NK-92 treated with Interleukin-12 subunit alpha and Interleukin-12 subunit beta, amount 100 ng/mL, for 24 hours (cell line): ENCODE data around the gene RNF123.
"Not testable (repeated sequence)": the region's sequence is repeated elsewhere in the genome, so short reads cannot be mapped to it uniquely, and the experiment has no call there.

Experiments
- DNase-seq: peaks from one replicate; lab custom pipeline; 2025; lab: John Stamatoyannopoulos, UW

RNF123 gene

DNA sequence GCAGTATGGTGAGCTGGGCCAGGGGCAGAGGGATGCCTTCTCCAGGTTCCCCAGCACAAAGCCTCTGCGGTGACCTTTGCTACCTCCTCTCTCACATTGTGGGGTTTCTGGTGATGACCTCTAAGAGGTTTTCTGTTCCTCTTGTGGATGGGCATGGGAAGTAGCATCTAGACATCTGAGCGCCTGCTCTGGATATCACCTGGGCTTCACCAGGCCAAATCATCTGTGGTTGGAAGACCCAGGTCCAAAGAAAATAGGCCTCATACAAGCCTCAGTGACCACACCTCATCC, 8.2 kb upstream of the RNF123 start:
- DNase-seq = no peak

DNA sequence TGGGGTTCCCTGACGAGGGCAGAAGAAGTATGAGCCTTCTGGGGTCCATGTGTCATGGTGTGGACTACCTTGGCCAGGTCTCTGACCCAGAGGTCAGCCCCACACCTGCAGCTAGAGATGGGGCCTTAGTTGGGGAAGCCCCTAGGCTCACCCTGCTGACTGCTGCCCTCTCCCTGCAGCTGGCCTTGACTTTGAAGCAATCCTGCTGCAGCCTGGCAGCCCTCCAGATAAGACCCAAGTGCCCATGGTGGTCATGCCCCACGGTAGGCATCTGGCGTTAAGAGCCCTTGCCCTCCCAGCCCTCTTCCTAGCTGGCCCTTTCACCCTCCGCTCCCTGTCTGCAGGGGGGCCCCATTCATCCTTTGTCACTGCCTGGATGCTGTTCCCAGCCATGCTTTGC, 7.8 kb upstream of the RNF123 start:
- DNase-seq = no peak

DNA sequence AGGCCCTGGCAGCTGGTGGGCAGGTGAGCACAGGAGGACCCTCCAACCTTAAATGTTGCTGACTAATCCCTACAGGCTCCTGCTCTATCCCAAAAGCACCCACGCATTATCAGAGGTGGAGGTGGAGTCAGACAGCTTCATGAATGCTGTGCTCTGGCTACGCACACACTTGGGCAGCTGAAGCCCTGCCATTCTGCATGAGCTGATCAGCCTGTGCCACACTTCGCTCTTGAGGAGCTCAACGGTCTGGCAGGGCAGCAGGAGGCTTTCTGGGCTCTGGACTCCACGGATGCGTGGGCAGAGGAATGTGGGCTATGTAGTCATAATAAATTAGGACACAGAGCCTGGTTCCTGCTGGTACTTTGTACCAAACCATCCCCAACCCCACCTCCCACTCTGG, 6.2 kb upstream of the RNF123 start:
- DNase-seq = no peak

DNA sequence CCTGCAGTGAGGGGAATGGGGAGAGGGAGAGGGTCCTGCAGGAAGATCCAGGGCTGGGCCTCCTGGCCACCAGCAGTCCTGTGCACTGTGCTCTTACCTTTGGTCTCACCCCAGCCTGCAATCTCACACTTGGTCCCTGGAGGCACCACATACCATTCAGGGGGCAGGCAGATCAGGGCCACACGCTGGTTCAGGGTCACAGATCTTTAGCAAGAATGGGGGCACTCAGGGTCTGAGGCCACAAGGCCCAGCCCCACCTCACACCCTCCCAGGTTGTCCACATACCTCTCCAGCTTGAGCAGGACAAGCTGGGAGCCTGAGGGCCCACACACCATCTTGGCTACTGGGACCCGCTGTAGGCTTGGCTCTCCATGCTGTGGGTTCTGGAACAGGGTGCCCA, 4.9 kb upstream of the RNF123 start:
- DNase-seq = not testable (repeated sequence)

DNA sequence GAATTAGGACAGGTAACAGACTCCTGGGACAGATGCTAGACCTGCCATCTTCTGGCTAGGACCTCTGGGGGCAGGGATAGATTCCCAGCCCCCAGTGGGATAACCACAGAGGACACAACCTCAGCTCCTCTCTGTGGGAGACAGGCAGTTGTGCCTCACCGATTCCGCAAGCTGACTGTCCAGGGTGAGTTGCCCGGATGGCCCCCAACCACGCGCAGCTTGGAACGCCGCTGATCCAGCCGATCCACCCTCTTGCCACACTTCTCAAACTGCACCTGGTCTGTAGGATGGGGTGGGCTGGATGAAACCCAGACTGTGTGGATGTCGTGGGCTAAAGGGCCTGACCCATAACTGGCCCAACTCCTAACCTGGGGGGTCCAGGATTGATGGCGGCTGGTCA, 4.3 kb upstream of the RNF123 start:
- DNase-seq = not testable (repeated sequence)

DNA sequence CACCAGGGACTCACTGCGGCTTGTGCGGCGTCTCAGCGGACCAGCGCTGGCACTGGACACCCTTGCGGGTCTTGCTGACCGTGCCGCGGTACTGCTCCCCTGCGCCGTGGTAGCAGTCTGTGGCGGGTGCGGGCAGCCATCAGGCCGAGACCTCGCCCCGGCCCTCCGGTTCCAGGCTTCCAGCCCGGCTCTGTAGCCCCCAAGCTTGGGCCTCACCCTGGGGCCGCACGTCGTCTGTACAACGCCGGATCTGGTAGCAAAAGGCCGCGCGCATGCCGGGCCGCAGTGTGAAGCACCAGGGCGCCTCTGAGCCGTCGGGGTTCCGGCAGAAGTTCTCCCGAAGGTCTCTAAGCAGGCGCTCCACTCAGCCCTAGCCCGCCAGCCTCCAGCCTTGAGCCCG, 3.5 kb upstream of the RNF123 start:
- DNase-seq = not testable (repeated sequence)

DNA sequence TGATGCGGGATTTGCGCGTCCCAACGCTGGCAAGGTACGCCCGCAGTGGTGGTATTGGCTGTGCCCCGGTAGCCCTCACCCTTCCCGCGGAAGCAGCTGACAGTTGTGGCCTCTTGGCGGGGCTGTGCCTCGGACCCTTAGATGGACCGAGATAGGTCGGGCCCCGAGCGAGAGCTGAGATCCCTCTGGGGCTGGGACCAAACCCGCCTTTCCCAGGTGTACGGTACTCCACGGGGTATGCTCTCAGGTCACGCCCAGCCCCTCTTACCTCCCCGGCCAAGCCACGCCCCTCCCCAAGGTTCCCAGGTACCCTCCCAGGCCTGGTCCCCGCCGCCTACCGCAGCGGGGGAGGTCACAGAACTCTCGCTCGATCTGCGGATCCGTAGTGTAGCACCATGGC, 3.0 kb upstream of the RNF123 start:
- not testable (repeated sequence) for DNase-seq

DNA sequence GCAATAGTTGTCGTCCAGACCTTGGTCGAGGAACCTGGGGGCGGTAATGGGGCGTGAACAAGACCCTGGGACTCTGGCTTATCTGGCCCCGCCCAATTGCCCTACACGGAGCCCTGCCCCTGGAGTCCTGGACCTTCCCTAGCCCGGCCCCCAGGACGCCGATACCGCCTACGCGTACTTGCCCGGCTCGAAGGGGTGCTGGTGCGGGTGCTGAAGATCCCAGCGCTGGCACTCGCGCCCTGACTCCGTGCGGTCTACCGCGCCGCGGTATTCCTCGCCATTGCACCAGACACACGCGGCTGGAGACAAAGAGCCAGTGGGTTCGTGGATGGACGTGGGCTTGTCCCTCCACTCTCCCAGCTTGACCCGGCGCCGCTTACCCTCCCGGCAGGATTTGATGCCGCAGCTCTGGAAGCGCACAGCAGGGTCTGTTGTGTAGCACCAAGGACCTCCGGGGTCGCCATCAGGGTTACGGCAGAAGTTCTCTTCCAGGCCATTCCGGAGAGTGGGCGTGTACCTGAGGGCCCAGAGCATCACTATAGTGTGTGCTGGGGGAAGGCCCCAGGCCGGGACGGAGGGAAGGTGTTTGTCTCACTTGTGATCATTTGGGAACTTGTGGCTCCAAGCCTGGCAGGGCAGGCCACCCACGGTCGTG, 2.5 kb upstream of the RNF123 start:
- DNase-seq = not testable (repeated sequence)

DNA sequence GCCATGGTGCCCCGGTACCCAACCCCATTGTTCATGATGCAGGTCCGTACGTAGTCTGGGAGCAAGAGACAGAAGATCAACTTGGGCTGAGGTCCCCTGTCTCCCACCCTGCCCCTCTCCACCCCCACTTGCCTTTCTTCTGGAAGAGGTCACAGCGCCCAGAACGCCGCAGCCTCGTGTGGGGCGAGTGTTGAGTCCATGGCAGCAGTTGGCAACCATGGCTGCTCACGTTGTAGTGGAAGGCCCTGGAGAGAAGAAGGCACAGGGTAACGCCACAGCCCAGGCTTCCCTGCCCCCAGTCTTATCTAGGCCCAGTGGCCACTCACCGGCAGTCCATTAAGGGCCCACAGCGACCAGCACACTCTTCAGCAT, 1.9 kb upstream of the RNF123 start:
- not testable (repeated sequence) for DNase-seq

DNA sequence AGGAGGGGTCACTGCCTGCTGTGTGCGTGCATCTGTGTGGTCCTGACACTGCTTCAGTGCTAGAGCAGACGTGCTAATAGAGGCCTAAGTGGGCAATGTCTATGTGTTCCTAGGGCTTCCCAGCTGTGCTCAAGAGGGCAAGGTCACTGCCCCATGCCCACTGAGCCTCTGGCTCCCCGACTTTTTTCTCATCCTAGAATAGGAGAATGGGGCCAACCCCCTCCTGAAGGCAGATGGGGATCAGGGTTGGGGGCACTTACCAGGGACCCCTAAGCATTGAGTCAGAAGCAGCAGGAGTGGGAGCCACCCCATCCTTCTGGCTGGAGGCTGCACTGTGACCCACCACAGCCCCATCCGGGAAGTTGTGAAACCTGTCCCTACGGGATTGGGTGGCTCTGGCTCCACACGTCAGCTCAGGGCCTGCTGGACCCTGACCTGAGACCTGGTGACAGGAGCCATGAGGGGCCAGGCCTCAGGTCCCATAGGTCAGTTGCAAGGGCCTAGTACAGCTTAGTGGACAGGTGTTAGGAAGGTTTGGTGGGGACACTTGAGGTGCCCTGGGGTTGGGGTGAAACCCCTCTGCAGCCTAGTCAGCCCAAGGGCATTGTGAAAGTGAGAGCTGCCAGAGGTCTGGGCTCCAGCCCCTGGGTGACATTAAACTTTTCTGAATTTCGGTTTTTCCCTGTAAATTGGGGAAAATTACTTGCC, 865 bp upstream of the RNF123 start:
- DNase-seq = not testable (repeated sequence)

DNA sequence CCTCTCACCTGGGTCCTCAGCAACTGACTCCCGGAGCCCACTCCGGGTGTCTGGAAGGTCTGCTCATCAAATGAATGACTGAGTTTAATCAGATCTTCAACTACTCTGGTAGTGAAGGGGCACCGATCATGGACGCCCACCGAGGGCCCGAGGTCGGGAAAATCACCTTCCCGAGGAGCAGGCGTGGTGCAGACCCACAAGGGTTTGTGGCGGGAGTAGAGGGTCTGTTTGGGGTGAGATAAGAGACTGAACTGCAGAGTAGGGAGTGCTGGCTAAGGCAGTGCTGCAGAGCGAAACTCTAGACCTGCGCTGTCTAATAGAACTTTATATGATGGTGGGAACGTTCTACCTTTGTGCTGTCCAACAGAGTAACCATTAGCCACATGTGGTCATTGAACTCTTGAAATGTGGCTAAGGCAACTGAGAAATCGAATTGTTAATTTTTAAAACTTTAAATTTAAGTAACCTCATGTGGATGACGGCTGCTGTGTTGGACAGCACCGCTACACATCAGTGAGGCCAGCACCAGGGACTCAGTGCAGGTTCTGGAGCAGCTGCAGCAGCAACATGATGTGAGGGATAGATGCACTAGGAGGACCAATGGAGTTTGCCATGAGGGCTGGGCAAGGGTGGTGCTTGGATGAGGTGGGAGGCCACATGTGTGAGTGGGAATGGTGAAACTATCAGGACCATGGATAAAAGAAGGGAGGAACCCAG, 709 bp downstream of the RNF123 start:
- DNase-seq = not testable (repeated sequence)

DNA sequence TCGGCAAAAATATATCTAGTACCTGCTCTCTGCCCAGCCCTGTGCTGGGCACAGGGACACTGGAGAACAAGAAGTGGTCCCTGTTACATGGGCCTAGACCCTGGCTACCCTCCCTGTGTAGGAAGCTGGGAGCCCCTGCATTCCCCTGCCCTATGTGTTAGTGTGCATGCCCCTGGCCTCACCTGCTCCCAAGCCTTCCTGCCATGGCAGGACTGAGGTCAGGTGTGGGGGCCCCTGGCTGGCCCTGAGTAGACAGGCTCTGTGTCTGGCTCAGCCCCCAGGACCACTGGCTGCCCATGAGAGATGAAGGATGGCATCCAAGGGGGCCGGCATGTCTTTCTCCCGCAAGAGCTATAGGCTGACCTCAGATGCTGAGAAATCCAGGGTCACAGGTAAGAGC, 1.5 kb downstream of the RNF123 start:
- DNase-seq = not testable (repeated sequence)

DNA sequence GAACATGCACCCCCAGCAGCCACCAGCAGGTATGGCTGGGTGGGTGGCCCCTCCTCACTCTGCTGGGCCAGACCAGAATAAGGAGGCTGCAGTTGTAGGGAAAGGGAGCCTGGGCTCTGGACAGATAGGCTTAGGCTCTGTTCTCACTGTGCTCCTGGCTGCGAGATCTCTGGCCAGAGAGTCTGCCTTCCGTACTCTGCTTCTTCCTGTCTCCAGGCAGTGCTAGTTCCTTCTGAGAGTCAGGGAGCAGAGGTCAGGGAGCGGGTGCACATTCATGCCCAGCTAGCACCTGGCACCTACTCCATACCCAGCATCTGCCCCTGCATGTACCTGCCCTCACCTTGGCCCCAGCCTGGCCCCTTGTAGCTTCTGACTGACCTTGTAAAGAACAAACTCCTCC, 2.1 kb downstream of the RNF123 start:
- not testable (repeated sequence) for DNase-seq

DNA sequence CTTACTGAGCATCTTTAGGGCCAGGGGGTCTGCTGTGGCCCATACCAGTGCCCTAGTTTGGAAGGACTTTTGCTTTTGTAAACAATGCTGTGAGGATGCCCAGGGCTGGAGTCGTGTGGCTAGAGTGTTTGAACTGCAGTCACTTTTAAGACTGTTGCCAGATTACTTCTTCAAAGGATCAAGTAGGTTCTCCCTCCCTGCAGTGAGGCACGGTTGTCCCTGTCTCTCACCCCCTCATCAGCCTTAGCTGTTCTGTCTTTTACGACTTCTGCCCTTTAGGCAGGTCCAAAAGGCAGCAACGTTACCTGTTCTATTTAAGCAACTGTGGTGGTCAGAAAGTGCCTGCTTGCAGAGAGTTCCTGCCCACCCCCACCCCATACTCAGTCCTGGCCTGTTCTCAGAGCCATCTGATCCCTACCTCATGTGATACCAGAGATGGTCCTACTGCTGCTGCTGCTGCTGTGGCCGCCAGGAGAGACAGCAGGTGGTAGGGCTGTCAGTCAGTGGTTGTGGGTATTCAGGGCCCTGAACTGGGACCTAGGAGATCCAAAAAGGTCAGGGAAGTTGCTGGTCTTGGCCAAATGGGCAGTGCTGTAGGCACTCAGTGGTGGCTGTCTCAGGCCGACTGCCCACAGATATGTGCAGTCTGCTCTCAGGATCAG, 5.2 kb downstream of the RNF123 start:
- not testable (repeated sequence) for DNase-seq

DNA sequence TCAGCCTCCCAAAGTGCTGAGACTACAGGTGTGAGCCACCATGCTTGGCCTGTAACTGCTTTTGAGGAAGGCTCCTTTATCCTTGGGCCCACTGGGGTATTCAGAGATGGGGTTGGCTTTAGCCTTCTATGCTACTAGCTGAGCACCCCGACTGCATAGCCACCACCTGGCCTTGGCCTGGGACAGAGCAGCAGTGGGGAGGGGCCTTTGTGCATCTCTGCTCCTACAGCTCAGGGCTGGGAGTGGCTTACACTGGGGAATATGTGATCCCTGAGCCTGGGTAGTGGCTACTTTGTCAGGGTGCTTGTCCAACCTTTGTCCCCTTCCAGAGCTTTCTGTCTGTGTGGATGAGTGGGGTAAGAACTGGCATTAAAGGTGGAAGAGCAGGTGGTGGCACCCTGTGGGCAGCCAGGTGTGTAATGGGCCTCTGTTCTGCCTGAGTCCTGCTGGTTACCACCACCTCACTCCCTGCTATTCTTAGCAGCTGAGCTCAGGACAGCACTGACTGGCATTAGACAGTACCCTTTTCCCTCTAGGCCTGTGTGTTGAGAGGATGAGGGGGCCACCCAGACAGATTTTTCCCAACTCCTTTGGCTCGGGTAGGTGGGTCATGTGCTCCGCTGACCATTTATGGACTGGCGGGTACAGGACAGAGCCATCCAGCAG, 6.1 kb downstream of the RNF123 start:
- not testable (repeated sequence) for DNase-seq

DNA sequence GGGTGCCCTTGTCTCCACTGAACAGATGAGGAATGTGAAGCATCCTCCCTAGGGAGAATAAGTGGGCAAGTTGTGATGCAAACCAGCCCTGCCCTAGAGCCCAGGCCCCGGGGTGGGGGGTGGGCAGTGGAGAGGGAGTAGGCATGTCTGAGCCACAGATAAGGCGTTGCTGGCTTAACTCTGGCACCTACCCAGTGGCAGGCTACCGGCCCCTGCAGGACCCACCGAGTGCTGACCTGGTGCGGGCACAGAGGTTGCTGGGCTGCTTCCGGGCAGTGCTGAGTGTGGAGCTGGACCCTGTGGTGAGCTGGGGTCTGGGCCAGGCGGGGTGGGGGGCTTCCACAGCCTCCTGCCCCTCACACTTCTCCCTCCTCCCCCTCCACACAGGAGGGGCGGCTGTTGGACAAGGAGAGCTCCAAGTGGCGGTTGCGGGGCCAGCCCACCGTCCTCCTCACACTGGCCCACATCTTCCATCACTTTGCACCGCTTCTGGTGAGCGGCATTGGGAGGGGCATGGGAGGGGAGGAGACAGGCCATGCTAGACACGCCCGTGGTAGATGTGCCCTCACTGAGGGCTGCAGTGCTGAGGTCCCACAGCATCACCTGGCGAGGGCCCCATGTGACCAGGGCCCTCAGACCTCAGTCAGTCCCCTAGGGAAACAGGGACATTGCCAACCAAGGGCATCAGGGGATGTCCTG, 10.1 kb downstream of the RNF123 start:
- DNase-seq = no peak

DNA sequence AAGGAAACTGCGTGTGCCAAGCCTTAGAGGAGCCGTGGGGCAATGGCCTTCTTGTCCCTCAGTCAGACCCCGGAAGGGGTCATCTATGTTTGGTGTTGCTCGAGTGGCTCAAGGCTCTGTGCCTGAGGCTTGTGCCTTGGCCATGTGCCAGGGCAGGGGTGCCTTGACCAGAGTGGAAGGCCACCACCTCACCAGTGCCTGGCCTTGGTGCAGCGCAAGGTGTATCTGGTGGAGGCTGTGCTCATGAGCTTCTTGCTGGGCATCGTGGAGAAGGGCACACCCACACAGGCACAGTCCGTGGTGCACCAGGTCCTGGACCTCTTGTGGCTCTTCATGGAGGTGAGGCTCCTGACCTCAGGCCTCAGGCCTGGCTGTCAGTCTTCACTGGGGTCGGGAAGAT, 10.7 kb downstream of the RNF123 start:
- DNase-seq = no peak

DNA sequence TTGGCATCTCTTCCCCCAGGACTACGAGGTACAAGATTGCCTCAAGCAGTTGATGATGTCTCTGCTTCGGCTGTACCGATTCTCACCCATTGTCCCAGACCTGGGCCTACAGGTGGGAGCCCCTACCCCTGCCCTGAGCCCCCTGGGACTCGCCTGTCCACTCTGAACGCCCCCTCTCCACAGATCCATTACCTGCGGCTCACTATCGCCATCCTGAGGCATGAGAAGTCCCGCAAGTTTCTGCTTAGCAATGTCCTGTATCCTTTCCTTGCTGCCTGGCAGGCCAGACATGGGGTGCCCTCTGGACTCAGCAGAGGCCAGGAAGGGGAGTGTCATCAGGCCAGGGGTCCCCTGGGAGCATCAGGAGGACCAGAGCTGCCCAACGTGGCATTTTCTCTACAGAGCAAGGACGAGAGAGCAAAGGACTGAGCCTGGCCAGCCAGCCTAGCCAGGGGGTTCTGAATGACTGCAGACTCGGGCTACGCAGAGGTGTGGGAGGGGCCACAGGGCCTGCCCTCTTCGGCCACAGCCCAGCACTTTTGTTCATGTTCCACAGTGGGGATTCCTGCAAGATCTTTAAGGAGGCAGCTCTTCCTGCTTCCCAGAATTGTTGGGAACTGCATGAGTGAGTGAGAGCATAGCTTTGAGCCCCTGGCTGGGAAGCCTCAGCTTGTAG, 11.2 kb downstream of the RNF123 start:
- no peak for DNase-seq

DNA sequence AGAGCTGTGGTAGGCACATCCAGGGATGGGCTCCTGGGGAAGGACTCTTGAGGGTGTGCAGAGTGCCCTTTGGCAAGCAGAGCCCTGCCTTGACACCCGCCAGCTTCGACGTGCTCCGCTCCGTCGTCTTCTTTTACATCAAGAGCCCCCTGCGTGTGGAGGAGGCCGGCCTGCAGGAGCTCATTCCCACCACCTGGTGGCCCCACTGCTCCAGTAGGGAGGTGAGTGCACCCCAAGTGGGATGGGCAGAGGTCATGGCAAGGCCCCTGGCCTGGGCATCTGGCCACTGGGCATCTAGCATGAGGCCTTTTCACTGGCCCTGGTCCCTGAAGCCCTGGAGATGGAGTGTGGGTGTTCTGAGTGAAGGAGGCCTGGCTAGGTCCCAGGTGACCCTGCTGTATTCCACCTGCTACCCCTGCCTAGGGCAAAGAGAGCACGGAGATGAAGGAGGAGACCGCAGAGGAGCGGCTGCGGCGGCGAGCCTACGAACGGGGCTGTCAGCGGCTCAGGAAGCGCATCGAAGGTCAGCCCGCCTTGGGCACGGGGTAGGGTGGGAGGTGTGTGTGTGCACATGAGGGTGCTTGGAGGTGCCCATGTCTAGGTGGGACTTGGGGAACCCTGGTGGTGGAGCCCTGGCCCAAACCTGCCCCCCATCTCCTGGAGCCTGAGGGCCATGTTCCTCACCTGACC, 12.2 kb downstream of the RNF123 start:
- no peak for DNase-seq

DNA sequence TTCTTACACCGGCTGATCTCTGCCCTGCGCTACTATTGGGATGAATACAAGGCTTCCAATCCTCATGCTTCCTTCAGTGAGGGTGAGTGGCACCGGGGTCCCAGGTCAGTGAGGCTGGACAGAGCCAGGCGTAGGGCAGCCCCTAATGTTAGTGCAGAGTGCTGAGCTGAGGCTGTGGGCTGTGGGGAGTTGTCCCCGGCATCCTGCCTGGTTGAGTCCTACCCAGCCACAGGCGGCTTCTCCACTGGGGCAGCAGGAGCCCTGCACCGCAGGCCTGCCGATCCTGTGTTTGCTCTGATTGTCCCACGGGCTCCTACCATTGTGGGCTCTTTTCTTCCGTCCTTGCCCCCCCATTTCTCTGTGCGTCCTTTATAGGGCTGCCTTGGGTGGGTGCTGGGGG, 13.3 kb downstream of the RNF123 start:
- DNase-seq = no peak
